SK-N-SH (cell line): ENCODE measurements around the gene LSM2. TPM values are rescaled to one million over a fixed set of nuclear protein-coding genes. Genes with fewer than 3 reads are reported as not detected.

Experiments used
- CTCF ChIA-PET: fragments of 300-600, 350-600 bp; formaldehyde crosslinking; extraction: SDS; loops from one replicate; lab custom pipeline; 2021; lab: Yijun Ruan, JAX
- POLR2A ChIA-PET: fragments of 350-600 bp; sonication (Branson Sonifier 250); formaldehyde crosslinking; extraction: SDS; loops from one replicate; lab custom pipeline; 2020; ENCODE audit warnings: antibody characterized with exemption, inconsistent platforms; lab: Yijun Ruan, JAX
- DNase-seq: peaks from one replicate; pipeline ENCODE4 v3.0.0; 2012
- H2AFZ ChIP-seq: fragments of 200-600 bp; sonication (generic); 2 replicates; pipeline ENCODE4 v1.8.1; 2016; ENCODE audit warnings: antibody characterized with exemption, mild to moderate bottlenecking, low read depth
- H3F3A ChIP-seq: fragments of 200-600 bp; sonication (generic); replicated peaks from 2 replicates; pipeline ENCODE3; 2016; ENCODE audit warnings: antibody characterized with exemption, mild to moderate bottlenecking; ENCODE audit not compliant: insufficient read depth
- H3K27ac ChIP-seq, 2 experiments: fragments of 200-500 bp in 1 of 2; fragments of 200-600 bp in 1 of 2; sonication (Bioruptor generic) in 1 of 2; sonication (generic), shearing (Covaris generic) in 1 of 2; 2 replicates each; pipeline versions ENCODE4 v1.5.1 to v1.6.1; 2014 to 2016; ENCODE audit warnings: low read depth in 2 of 2, inconsistent platforms in 1 of 2, low read length in 1 of 2, mild to moderate bottlenecking in 1 of 2, mixed read lengths in 1 of 2
- H3K27me3 ChIP-seq: fragments of 200-600 bp; sonication (generic), shearing (Covaris generic); 2 replicates; pipeline ENCODE4 v1.6.1; 2016; ENCODE audit warnings: mixed run types; ENCODE audit not compliant: insufficient read depth
- H3K36me3 ChIP-seq, 2 experiments: fragments of 200-500 bp in 1 of 2; fragments of 200-600 bp in 1 of 2; sonication (Bioruptor generic) in 1 of 2; sonication (generic) in 1 of 2; replicated peaks in 1 of 2; 2 replicates each; pipeline versions ENCODE3 to v1.5.1; 2014 to 2016; ENCODE audit warnings: low read length in 1 of 2, mild to moderate bottlenecking in 1 of 2; ENCODE audit not compliant: insufficient read depth in 2 of 2, control insufficient read depth in 1 of 2
- H3K4me1 ChIP-seq, 2 experiments: fragments of 200-500 bp in 1 of 2; fragments of 200-600 bp in 1 of 2; sonication (Bioruptor generic) in 1 of 2; sonication (generic), shearing (Covaris generic) in 1 of 2; 2 replicates each; pipeline versions ENCODE4 v1.5.1 to v1.6.1; 2014 to 2016; ENCODE audit warnings: low read depth in 1 of 2, low read length in 1 of 2, mixed run types in 1 of 2; ENCODE audit not compliant: insufficient read depth in 2 of 2, control insufficient read depth in 1 of 2
- H3K4me2 ChIP-seq: fragments of 200-600 bp; sonication (generic), shearing (Covaris generic); 2 replicates; pipeline ENCODE4 v1.6.1; 2017; ENCODE audit warnings: mixed run types
- H3K4me3 ChIP-seq, 2 experiments: fragments of 200-500 bp in 1 of 2; fragments of 200-600 bp in 1 of 2; sonication (Bioruptor generic) in 1 of 2; sonication (generic), shearing (Covaris generic) in 1 of 2; 2 replicates each; pipeline versions ENCODE4 v1.5.1 to v1.8.1; 2014 to 2016; ENCODE audit warnings: low read depth in 2 of 2, inconsistent platforms in 1 of 2, low read length in 1 of 2, mild to moderate bottlenecking in 1 of 2, mixed read lengths in 1 of 2, moderate library complexity in 1 of 2
- H3K79me2 ChIP-seq: fragments of 200-600 bp; sonication (generic); 2 replicates; pipeline ENCODE4 v1.8.1; 2017; ENCODE audit warnings: mild to moderate bottlenecking; ENCODE audit not compliant: insufficient read depth
- H3K9ac ChIP-seq: fragments of 200-600 bp; sonication (generic); 2 replicates; pipeline ENCODE4 v1.6.1; 2017; ENCODE audit warnings: mixed run types
- H3K9me2 ChIP-seq: fragments of 200-600 bp; sonication (generic); 2 replicates; pipeline ENCODE4 v1.6.1; 2017; ENCODE audit warnings: mixed run types
- H3K9me3 ChIP-seq: fragments of 200-600 bp; sonication (generic); 2 replicates; pipeline ENCODE4 v1.6.1; 2017; ENCODE audit warnings: mixed run types, mild to moderate bottlenecking, moderate library complexity
- H4K20me1 ChIP-seq: fragments of 200-600 bp; sonication (generic); 2 replicates; pipeline ENCODE4 v1.6.1; 2017; ENCODE audit warnings: mild to moderate bottlenecking, mixed run types; ENCODE audit not compliant: insufficient read depth
- NRF1 ChIP-seq: IDR thresholded peaks from 2 replicates; pipeline ENCODE4 v1.6.1; 2012; ENCODE audit warnings: low read depth, mild to moderate bottlenecking, low read length
- YY1 ChIP-seq: IDR thresholded peaks from 2 replicates; pipeline ENCODE4 v1.4.0; 2012; ENCODE audit warnings: low read depth, mild to moderate bottlenecking
- WGBS: methylation state at CpG from one replicate; pipeline ENCODE4 v1.1.6; 2017; ENCODE audit warnings: low lambda C conversion rate; 5-methylcytosine and 5-hydroxymethylcytosine counted together
- polyA plus RNA-seq, 3 experiments: library from polyadenylated mRNA; depleted of rRNA; stranded (reverse); fragments of >200 nt; gene quantifications; 2 replicates each; pipeline ENCODE4 v1.2.3, GENCODE V29; 2012
- TF ChIP-seq, protein P1 (sequence below): fragments of 200-600 bp; sonication (generic); IDR thresholded peaks from 2 replicates; pipeline ENCODE4 v1.6.1; 2017; ENCODE audit warnings: antibody characterized with exemption, mild to moderate bottlenecking, moderate library complexity
- TF ChIP-seq, protein P2 (sequence below): IDR thresholded peaks from 2 replicates; pipeline ENCODE4 v1.4.0; 2012; ENCODE audit warnings: low read depth
- TF ChIP-seq, protein P3 (sequence below): IDR thresholded peaks from 2 replicates; pipeline ENCODE4 v1.4.0; 2012; ENCODE audit warnings: low read depth, borderline replicate concordance

Gene LSM2
- polyA plus RNA-seq, 1 of the 3 experiments (the other 2 are of a cell fraction), result 79.1 TPM

DNA sequence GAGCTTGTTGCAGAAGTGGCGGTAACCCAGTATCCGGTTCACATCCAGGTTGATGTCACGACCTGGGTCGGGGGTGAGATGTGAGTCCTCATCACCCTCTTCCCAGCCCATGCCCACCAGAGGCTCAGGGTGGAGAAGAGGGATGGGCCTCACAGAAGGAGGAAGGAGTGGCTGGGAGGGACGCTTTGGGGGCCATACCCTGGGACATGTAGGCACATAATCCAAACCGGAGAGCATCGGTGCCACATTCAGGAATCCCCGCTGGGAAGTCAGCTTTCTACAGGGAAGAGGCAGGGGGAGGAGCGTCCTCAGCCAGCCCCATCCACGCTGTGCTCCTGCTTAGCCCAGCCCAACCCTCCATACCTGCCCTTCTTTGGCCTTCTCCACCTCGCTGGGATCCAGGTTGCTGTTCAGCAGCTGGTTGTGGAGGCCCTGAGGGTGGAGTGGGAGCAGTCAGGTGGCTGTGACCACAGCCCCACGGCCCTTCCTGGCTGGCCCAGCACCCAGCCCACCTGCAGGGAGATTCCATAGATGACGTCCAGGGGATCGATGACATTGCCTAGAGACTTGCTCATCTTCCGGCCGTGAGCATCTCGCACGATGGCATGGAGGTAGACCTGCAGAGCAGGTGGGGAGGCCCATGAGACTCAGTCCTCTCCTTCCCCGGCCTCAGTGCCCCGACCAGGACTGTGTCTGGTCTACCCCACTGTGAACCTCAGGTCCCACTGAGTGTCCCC, 26.1 kb downstream of the LSM2 start:
- ChIA-PET CTCF (interaction anchor here (1.5 to 9.9 kb wide), 2 partner anchors 10 to 11 kb away, joined by 5 to 62 read pairs; no protein-coding TSS in a partner anchor), POLR2A (interaction anchor here (1.0 kb wide), 1 partner anchor 15 kb away, joined by 3 read pairs; the partner anchor contains the start of gene VARS1)
- no peak overlapping the region for H3K27ac ChIP-seq
- peaks cover 9 to 10% of the 10 kb centered on the region in 2 experiments; a peak in 2 of 4 replicates for H3K4me1 ChIP-seq
- peaks cover 11 to 65% of the 10 kb centered on the region in 2 experiments for H3K36me3 ChIP-seq
- no peaks in the 10 kb centered on the region for H3K27me3 ChIP-seq
- TF ChIP-seq, protein P1, sequence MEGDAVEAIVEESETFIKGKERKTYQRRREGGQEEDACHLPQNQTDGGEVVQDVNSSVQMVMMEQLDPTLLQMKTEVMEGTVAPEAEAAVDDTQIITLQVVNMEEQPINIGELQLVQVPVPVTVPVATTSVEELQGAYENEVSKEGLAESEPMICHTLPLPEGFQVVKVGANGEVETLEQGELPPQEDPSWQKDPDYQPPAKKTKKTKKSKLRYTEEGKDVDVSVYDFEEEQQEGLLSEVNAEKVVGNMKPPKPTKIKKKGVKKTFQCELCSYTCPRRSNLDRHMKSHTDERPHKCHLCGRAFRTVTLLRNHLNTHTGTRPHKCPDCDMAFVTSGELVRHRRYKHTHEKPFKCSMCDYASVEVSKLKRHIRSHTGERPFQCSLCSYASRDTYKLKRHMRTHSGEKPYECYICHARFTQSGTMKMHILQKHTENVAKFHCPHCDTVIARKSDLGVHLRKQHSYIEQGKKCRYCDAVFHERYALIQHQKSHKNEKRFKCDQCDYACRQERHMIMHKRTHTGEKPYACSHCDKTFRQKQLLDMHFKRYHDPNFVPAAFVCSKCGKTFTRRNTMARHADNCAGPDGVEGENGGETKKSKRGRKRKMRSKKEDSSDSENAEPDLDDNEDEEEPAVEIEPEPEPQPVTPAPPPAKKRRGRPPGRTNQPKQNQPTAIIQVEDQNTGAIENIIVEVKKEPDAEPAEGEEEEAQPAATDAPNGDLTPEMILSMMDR, result no peak
- no peak for TF ChIP-seq NRF1
- TF ChIP-seq, protein P2, sequence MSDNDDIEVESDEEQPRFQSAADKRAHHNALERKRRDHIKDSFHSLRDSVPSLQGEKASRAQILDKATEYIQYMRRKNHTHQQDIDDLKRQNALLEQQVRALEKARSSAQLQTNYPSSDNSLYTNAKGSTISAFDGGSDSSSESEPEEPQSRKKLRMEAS, result no peak
- H3K4me3 ChIP-seq, result no peak overlapping the region
- H3F3A ChIP-seq, result peaks cover 3% of the 10 kb centered on the region
- no peaks in the 10 kb centered on the region for H3K79me2 ChIP-seq
- H3K4me2 ChIP-seq, result no peak overlapping the region
- no peaks in the 10 kb centered on the region for H4K20me1 ChIP-seq
- no peaks in the 10 kb centered on the region for H3K9me3 ChIP-seq
- DNase-seq, result peak; percentile 11
- H3K9ac ChIP-seq, result no peak overlapping the region
- WGBS, result 89% methylated on average over 13 of the region's 20 CpGs
- no peak overlapping the region for H2AFZ ChIP-seq
- no peaks in the 10 kb centered on the region for H3K9me2 ChIP-seq

DNA sequence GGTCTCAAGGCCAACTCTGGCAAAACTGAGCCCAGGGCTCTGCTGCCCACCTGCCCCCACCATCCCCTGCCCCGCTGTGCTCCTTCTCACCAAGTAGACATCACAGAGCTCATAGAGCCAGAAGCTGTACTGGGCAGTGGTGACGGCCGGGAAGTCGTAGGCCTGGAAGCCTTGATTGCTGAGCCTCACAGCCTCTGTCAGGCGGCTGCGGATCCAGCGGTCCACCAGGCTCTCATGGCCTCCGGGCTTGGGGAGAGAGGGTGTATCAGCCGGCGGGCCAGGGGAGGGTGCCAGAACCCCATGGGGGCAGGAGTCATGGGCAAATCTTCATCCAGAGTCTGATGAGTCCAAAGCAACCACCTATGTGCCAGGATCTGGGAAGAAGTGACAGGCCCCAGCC, 26.9 kb downstream of the LSM2 start:
- Histone ChIP-seq H3K79me2 (no peaks in the 10 kb centered on the region), H3K4me1 (peaks cover 9 to 10% of the 10 kb centered on the region in 2 experiments; a peak in 2 of 4 replicates), H3K27me3 (no peaks in the 10 kb centered on the region), H3K9ac (no peak overlapping the region), H3K9me3 (no peaks in the 10 kb centered on the region)
- POLR2A ChIA-PET, result interaction anchor here (0.8 to 1.0 kb wide), 2 partner anchors 11 to 16 kb away, joined by 3 read pairs; partner anchors contain the start of gene VARS1
- no peak for DNase-seq
- WGBS, result 98% methylated on average over 8 of the region's 10 CpGs
- TF ChIP-seq, protein P3, sequence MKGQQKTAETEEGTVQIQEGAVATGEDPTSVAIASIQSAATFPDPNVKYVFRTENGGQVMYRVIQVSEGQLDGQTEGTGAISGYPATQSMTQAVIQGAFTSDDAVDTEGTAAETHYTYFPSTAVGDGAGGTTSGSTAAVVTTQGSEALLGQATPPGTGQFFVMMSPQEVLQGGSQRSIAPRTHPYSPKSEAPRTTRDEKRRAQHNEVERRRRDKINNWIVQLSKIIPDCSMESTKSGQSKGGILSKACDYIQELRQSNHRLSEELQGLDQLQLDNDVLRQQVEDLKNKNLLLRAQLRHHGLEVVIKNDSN, result no peak
- TF ChIP-seq YY1, result no peak
- TF ChIP-seq, all 33 proteins: peak for 0
- CTCF ChIA-PET, result interaction anchor here (1.3 to 9.9 kb wide), 3 partner anchors 10 to 268 kb away, joined by 4 to 62 read pairs (median 5); no protein-coding TSS in a partner anchor
- Histone ChIP-seq H4K20me1 (no peaks in the 10 kb centered on the region), H3K4me3 (no peak overlapping the region), H3K9me2 (no peaks in the 10 kb centered on the region), H3K27ac (no peak overlapping the region), H3K36me3 (peaks cover 11 to 58% of the 10 kb centered on the region in 2 experiments), H2AFZ (no peak overlapping the region), H3K4me2 (no peak overlapping the region), H3F3A (peaks cover 3% of the 10 kb centered on the region)
